GM23248 (cell line): ENCODE results near the gene SCN9A.

Experiments used
- EZH2 ChIP-seq: fragments of 200-600 bp; sonication (generic); IDR thresholded peaks from 2 replicates; pipeline ENCODE4 v1.6.1; 2018; ENCODE audit warnings: antibody characterized with exemption, mild to moderate bottlenecking; ENCODE audit not compliant: insufficient read depth, poor library complexity, severe bottlenecking
- EZH2phosphoT487 ChIP-seq: fragments of 200-600 bp; sonication (generic); IDR thresholded peaks from 2 replicates; pipeline ENCODE4 v1.6.1; 2018; ENCODE audit warnings: antibody characterized with exemption, moderate library complexity, mild to moderate bottlenecking, low read depth; ENCODE audit not compliant: insufficient read depth

- no peak for TF ChIP-seq EZH2phosphoT487
- TF ChIP-seq EZH2, result no peak
These were observed 145.6 kb downstream of the SCN9A start for GRCh38 chr2:166230024-166230723.
